A549 (cell line): ENCODE measurements around the gene FXYD2.

Experiments
- CEBPB ChIP-seq, 2 experiments: fragments of >200 bp in 1 of 2; sonication (Bioruptor Twin) in 1 of 2; formaldehyde crosslinking in 1 of 2; IDR thresholded peaks; 2 replicates each; pipeline ENCODE4 v1.6.1; 2012 to 2016
- EP300 ChIP-seq, 2 experiments: fragments of >200 bp; sonication (Bioruptor Twin); formaldehyde crosslinking; IDR thresholded peaks; 2 replicates in 1 of 2; 3 replicates in 1 of 2; pipeline ENCODE4 v1.6.1; 2016 to 2017
- ESRRA ChIP-seq: fragments of 150-350 bp; IDR thresholded peaks from 2 replicates; pipeline ENCODE4 v1.6.1; 2014; ENCODE audit warnings: mild to moderate bottlenecking, low read length, borderline replicate concordance
- TF ChIP-seq, protein P1 (sequence below): fragments of 200-600 bp; sonication (generic); IDR thresholded peaks from 2 replicates; pipeline ENCODE4 v1.6.1; 2016; ENCODE audit warnings: antibody characterized with exemption, mild to moderate bottlenecking, moderate library complexity
- TF ChIP-seq, protein P2 (sequence below): fragments of >200 bp; sonication (Bioruptor Twin); formaldehyde crosslinking; IDR thresholded peaks from 3 replicates; pipeline ENCODE4 v1.5.1; 2016

DNA sequence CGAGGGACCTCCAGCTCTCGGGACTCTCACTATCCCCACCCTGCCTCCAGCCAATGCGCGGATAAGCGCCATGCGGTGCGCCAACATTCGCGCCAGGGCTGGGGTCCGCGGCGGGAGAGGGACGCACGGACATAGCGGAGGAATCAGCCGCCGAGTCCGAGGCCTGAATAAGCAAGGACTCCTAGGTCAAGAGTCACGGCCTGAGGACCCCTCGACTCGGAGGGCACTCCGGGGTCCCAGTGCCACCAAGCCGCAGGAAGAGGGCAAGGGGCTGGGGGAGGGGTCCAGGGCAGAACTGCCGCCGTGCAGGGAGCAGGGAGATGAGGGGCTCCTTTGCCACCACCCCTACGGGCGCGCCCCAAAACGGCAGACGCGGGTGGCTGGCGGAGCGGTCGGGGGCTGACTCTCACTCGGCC, 28.1 kb downstream of the FXYD2 start:
- TF ChIP-seq, protein P1, sequence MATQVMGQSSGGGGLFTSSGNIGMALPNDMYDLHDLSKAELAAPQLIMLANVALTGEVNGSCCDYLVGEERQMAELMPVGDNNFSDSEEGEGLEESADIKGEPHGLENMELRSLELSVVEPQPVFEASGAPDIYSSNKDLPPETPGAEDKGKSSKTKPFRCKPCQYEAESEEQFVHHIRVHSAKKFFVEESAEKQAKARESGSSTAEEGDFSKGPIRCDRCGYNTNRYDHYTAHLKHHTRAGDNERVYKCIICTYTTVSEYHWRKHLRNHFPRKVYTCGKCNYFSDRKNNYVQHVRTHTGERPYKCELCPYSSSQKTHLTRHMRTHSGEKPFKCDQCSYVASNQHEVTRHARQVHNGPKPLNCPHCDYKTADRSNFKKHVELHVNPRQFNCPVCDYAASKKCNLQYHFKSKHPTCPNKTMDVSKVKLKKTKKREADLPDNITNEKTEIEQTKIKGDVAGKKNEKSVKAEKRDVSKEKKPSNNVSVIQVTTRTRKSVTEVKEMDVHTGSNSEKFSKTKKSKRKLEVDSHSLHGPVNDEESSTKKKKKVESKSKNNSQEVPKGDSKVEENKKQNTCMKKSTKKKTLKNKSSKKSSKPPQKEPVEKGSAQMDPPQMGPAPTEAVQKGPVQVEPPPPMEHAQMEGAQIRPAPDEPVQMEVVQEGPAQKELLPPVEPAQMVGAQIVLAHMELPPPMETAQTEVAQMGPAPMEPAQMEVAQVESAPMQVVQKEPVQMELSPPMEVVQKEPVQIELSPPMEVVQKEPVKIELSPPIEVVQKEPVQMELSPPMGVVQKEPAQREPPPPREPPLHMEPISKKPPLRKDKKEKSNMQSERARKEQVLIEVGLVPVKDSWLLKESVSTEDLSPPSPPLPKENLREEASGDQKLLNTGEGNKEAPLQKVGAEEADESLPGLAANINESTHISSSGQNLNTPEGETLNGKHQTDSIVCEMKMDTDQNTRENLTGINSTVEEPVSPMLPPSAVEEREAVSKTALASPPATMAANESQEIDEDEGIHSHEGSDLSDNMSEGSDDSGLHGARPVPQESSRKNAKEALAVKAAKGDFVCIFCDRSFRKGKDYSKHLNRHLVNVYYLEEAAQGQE = no peak
- TF ChIP-seq CEBPB (IDR thresholded peaks at IDR 0.05) (no peak), EP300 (IDR thresholded peaks at IDR 0.05) (no peak), ESRRA (no peak)
- TF ChIP-seq, protein P2, sequence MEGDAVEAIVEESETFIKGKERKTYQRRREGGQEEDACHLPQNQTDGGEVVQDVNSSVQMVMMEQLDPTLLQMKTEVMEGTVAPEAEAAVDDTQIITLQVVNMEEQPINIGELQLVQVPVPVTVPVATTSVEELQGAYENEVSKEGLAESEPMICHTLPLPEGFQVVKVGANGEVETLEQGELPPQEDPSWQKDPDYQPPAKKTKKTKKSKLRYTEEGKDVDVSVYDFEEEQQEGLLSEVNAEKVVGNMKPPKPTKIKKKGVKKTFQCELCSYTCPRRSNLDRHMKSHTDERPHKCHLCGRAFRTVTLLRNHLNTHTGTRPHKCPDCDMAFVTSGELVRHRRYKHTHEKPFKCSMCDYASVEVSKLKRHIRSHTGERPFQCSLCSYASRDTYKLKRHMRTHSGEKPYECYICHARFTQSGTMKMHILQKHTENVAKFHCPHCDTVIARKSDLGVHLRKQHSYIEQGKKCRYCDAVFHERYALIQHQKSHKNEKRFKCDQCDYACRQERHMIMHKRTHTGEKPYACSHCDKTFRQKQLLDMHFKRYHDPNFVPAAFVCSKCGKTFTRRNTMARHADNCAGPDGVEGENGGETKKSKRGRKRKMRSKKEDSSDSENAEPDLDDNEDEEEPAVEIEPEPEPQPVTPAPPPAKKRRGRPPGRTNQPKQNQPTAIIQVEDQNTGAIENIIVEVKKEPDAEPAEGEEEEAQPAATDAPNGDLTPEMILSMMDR = no peak
